ENCODE measurements around the gene TMEM88.

GRCh38 chr17:7851438-7852261 is 3.2 kb upstream of the TMEM88 start:
- TF ChIP-seq REST (IDR thresholded peaks at IDR 0.05; ENCODE audit: insufficient read depth in 1 of 2, low read depth in 2 of 2, low read length in 2 of 2) (no peak), FOXP2 (optimal IDR thresholded peaks at IDR 0.05; ENCODE audit: borderline replicate concordance, extremely low read depth, extremely low read length, insufficient read depth) (no peak), SIN3A (IDR thresholded peaks at IDR 0.05; ENCODE audit: borderline replicate concordance, insufficient read depth, low read length) (no peak; the same call in 1 of the 2 replicates), POLR2AphosphoS5 (IDR thresholded peaks at IDR 0.05; ENCODE audit: low read depth, low read length) (peak; percentile 75)

Data from PFSK-1 (cell line).